ENCODE data around the gene MAG.
"Not testable (repeated sequence)": the region's sequence is repeated elsewhere in the genome, so short reads cannot be mapped to it uniquely, and the experiment has no call there.

The MAG gene

GRCh38 chr19:35344511-35345031, 52.6 kb downstream of the MAG start:
- DNase-seq (ENCODE audit: low read depth, low spot score), result no peak

- DNase-seq (ENCODE audit: low read depth, low spot score), result no peak
Observed at GRCh38 chr19:35345671-35346111, 53.7 kb downstream of the MAG start.

GRCh38 chr19:35346193-35347052, 54.5 kb downstream of the MAG start:
- DNase-seq (ENCODE audit: low read depth, low spot score), result no peak

DNA sequence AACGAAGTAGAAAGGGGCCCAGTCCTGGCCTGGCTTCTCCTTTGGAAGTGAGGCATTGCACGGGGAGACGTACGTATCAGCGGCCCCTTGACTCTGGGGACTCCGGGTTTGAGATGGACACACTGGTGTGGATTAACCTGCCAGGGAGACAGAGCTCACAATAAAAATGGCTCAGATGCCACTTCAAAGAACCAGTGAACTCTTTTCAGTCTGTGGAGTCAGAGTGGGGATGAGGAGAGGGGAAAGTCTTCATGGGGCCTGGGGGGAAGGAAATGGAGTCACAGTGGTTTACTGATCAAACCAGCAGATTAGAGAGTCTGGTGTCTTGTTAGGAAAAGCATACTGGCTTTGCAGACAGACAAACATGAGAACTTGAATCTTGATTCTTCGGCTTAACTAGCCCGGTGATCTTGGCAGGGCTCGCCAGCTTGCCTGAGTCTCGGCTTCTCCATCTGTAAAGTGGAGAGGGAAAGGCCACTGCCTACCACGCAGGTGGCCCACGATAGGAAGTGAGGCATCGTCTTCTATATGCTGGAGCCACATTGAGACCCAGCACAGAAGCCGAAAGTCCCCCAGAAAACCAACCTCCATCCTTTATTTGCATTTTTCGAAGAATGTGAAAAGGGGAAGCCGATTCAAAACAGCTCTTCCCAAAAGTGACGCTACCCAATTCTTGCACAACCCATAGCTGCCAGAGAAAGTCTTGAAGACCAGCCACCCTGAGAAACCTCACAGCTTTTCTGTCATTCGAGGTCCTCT, 55.4 kb downstream of the MAG start, which contains the start of gene FFAR1:
TSS of gene FFAR1 (plus strand) at position 732 of the 759 bp plus-strand sequence. CDS start 3,650 bp downstream, outside the sequence.
- DNase-seq (ENCODE audit: low read depth, low spot score), result no peak

DNA sequence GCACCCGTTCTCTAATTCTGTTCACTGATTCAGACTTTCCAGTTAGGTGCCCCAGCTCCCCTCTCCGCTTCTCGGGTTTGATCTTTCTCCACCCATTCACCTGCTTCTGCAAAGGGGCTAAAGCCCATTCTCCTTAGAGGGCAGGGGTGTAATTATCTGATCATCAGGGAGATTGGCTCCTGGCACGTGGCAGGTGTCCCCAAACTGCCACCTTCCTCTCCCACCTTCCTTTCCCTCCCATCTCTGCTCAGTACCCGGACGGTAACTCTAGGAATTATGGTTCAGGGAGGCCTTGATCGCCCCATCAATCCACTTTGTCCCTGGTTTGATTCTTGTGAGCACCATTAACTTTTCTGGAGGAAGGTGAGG, 56.0 kb downstream of the MAG start:
- DNase-seq (ENCODE audit: low read depth, low spot score), result no peak

DNA sequence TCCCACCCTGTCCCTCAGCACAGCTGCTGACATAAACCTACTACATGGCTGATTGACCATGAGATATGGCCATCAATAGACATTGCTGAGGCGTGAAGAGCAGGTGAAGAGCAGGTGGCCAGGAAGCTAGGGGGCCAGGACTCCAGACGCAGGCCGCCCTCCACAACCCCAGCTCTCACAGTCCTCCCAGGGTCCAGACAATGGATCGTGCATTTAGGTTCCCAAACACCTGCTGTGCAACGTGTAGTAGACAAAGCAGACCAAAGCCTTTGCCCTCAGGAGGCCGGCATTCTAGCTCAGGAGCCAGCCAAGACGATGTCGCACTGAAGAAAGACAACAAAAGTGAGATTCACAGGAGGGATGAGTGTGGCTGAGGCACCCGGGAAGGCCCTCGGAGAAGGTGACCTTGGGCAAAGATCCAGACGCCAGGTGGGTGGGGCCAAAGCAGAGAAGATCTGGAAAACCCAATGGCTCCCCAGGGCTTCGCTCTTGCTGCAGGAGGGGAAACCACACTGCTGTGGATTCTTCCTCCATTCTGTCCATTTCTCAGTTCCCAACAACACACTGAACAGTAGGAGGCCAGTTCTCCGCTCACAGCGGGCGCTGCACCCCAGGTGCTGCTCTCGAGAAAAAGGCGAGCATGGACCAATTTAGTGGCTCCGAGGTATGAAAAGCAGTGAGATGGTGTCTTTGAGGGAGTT, 57.1 kb downstream of the MAG start:
- DNase-seq (ENCODE audit: low read depth, low spot score), result no peak

GRCh38 chr19:35349614-35350521, 57.9 kb downstream of the MAG start:
- no peak for DNase-seq (ENCODE audit: low read depth, low spot score)

- no peak for DNase-seq (ENCODE audit: low read depth, low spot score)
Observed at GRCh38 chr19:35350591-35350990, 58.6 kb downstream of the MAG start.

- no peak for DNase-seq (ENCODE audit: low read depth, low spot score)
Observed at GRCh38 chr19:35351411-35352176, 59.6 kb downstream of the MAG start.

DNA sequence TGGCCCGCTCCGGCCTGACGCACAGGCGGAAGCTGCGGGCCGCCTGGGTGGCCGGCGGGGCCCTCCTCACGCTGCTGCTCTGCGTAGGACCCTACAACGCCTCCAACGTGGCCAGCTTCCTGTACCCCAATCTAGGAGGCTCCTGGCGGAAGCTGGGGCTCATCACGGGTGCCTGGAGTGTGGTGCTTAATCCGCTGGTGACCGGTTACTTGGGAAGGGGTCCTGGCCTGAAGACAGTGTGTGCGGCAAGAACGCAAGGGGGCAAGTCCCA, 60.2 kb downstream of the MAG start:
- DNase-seq (ENCODE audit: low read depth, low spot score), result no peak

DNA sequence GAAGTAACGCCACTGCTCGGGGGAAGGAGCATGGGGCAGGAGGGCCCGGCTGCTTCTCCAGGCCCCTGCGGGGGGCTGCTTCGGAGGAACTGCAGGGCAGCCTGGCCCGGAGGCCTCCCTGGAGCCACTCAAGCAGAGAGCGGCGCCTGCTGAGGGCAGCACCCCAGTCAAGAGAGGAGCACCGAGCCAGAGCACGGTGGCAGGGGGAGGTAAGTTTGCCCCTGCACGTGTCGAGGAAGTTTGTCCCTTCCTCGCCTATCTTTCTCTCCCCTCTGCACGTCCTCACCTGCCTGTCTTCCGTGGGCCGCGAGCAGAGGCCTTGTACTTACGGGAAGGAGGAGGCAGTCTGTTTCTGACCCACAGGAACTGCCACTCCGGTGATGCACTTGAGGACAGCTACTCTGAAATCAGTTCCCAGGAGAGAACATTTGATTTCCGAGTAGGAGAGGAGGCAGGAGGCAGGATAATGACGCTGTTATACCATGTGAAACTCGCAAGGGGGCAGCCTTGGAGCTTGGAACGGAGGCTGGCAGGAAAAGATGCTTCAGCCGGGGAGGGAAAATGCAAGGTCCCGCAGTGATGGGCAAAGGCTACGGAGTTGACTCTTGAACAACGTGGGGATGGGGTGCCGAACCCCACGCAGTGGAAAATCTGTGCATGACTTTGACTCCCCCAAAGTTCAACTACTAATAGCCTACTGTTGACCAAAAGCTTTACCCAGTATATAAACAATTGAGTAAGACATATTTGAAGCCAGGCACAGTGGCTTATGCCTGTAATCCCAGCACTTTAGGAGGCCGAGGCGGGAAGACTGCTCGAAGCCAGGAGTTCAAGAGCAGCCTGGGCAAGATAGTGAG, 60.7 kb downstream of the MAG start:
- DNase-seq (ENCODE audit: low read depth, low spot score), result no peak

DNA sequence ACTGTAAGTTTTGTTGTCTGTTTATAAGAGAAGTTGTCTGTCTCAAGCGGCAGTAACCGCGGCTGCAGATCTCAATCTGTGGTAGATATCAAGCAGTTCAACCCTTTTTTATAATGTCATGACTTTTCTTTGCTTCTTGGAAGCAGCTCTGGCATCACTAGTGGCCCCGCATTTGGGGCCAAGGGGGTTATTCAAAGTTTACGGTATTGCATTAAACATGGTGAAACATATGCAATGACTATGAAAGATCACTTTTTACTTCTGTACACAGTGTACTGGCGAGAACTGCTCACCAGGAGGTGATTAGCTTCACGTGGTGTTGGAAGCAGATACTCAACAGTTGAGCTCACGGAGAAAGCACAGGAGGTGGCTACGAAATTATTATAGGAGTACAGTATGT, 61.7 kb downstream of the MAG start:
- no peak for DNase-seq (ENCODE audit: low read depth, low spot score)

- no peak for DNase-seq (ENCODE audit: low read depth, low spot score)
Observed at GRCh38 chr19:35354898-35355297, 62.9 kb downstream of the MAG start.

GRCh38 chr19:35355791-35356460, 64.0 kb downstream of the MAG start:
- DNase-seq (ENCODE audit: low read depth, low spot score), result no peak

DNA sequence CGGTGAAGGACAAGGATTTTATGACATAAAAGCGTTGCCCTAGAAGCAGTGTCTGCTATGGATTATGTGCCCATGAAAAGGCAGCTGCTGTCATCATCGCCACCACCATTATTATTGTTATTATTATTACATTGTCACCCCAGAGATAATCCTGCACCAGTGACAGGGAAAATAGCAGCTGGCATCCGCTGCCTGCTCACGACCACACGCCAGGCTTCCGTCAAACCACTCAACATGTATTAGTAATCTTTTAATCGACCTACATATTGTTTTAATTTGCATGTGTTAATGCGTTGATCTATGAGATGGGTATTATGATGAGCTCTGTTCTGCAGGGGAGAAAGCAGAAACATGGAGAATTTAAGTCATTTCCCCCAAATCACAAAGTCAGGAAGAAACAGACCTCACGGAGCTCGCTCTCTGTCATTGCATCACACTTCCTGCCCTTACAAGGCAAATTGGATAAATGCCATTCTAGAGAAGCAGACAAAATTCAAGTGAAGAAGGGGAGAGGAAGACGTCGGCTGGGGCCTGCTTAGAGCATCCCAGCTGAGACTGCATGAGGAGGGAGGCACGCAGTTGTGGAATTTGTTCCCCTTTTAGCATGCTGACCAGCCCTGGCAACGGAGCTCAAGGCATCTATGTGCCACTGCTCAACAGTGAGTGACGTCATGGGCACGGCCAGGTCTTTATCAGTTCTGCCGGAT, 66.1 kb downstream of the MAG start, which contains the start of gene FFAR3:
TSS of gene FFAR3 (plus strand) at position 594 of the 707 bp plus-strand sequence. CDS start 431 bp downstream, outside the sequence.
- DNase-seq (ENCODE audit: low read depth, low spot score), result no peak

DNA sequence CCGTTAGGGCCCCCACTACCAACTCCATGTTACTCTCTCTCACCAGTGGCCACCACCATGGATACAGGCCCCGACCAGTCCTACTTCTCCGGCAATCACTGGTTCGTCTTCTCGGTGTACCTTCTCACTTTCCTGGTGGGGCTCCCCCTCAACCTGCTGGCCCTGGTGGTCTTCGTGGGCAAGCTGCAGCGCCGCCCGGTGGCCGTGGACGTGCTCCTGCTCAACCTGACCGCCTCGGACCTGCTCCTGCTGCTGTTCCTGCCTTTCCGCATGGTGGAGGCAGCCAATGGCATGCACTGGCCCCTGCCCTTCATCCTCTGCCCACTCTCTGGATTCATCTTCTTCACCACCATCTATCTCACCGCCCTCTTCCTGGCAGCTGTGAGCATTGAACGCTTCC, 66.9 kb downstream of the MAG start:
- not testable (repeated sequence) for DNase-seq (ENCODE audit: low read depth, low spot score)

DNA sequence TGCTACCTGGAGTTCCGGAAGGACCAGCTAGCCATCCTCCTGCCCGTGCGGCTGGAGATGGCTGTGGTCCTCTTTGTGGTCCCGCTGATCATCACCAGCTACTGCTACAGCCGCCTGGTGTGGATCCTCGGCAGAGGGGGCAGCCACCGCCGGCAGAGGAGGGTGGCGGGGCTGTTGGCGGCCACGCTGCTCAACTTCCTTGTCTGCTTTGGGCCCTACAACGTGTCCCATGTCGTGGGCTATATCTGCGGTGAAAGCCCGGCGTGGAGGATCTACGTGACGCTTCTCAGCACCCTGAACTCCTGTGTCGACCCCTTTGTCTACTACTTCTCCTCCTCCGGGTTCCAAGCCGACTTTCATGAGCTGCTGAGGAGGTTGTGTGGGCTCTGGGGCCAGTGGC, 67.4 kb downstream of the MAG start:
- not testable (repeated sequence) for DNase-seq (ENCODE audit: low read depth, low spot score)

DNA sequence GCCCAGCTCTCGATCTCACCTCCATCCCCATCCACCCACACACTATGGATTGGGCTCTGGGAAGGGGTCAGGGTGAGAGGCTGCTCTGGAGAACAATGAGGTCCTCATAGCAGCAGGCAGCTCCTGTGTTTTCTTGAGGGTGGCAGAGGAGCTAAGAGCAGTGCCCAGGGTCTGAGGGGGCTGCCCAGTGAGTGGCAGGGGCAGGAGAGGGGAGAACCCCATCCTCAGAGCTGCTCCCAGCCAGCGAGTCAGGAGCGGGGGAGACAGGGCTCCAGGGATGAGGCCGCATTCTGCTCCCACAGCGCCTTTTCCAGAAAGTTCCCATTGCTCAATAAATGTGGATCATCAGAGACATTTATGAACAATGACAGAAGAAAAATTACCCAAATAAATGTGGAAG, 68.1 kb downstream of the MAG start:
- DNase-seq (ENCODE audit: low read depth, low spot score), result not testable (repeated sequence)

All from brain pericyte (primary cell).